G401.6 (cell line): ENCODE results near the gene RARRES2.
"Not testable (repeated sequence)": the region's sequence is repeated elsewhere in the genome, so short reads cannot be mapped to it uniquely, and the experiment has no call there.

Experiments used
- FAIRE-seq: peaks from 2 replicates; lab custom pipeline; 2012; peaks lifted over from hg19 to GRCh38; lab: Jason Lieb, UNC

The RARRES2 gene

DNA sequence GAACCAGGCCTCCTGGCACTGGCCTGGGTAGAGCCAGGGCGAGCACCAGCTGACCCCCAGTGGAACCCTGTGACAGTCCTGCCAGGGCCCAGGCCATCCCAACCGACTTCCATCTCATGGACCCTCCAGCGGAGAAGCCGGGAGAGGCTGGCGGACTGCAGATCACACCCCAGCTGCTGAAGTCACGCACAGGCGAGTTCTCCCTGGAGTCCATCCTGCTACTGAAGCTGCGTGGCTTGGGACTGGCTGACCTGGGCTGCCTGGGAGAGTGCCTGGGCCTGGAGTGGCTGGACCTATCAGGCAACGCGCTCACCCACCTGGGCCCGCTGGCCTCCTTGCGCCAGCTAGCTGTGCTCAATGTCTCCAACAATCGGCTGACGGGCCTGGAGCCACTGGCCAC, 4.7 kb downstream of the RARRES2 start:
- FAIRE-seq = no peak

DNA sequence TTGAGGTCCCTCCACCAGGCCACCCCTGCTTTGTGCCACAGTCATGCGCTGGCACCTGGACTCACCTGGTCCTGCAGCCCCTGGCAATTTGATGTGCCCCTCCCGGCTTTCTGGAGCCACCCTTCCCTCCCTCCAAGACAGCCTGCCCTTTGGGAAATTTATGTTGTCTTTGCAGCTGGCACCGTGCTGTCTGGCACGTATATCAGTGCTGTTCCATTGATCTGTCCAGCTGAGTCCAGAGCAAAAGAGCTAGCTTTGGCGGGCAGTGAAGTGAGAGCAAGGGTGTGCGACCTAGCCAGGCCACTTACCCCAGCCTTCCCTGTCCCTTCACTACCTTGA, 5.7 kb downstream of the RARRES2 start:
- FAIRE-seq = no peak

DNA sequence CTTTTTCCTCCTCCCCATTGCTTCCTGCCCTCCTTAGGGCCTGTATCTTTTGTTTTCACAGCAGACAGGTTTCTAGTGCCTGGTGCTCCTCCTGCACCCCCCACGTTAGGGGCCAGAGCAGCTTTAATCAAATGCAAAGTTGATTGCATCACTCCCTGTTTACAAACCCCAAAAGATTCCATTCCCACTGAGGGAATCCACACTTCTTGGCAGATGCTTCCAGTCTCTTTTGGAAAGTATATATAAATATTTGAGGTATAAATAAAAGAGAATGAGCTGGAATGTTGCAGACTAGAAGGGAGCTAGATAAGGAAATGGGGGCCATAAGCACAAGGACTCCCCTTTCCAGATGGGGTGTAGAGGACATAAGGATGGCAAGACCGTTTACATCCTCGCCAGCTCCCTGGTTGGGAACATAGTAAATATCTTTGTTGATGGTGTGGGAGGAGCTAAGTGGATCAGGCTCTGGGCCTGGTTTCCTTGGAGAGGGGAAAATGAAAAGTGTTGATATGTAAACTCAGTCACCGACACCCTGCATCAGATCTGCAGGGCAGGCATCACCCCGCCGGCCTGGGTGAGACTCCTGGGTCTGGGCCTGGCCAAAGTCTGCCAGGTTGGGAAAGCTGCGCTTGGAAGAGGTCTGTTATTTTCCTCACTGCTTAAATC, 6.2 kb downstream of the RARRES2 start:
- FAIRE-seq = no peak

DNA sequence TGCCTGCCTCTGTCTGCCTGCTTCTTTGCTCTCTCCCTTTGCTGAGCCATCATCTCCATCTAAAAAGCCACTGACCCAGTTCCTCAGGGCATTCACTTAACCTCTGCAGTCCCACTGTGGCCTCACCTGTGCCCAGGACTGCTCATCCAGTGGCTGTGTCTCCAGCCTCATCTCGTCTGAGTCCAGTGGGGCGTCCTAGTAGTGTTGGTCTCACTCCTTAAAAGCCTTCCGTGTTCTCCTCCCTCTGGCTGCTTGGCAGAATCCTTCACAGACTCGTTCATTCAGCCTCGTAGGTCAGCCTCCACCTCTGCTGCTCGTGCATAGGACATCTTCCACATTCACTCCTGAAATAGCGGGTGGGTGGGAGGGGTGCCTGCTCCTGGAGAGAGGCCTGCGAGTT, 7.3 kb downstream of the RARRES2 start:
- FAIRE-seq = no peak

DNA sequence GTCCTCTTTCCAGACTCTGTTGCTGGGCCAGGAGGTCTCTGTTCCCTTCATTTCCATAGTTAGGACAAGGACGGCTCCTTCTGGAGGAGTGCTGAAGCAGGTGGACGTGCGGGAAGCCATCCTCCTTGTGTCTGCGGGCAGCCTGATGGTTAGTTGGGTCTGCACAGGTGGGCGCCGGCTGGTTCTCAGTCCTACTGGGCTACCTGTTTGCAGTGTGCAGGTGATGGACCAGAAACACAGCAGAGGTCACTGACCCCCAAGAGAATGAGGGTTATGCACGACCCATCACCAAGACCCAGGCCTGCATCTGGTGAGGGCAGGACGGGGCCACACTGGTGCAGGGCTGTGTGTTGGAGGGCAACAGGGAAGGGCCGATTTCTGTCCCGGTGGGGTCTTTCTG, 7.8 kb downstream of the RARRES2 start:
- FAIRE-seq = no peak

DNA sequence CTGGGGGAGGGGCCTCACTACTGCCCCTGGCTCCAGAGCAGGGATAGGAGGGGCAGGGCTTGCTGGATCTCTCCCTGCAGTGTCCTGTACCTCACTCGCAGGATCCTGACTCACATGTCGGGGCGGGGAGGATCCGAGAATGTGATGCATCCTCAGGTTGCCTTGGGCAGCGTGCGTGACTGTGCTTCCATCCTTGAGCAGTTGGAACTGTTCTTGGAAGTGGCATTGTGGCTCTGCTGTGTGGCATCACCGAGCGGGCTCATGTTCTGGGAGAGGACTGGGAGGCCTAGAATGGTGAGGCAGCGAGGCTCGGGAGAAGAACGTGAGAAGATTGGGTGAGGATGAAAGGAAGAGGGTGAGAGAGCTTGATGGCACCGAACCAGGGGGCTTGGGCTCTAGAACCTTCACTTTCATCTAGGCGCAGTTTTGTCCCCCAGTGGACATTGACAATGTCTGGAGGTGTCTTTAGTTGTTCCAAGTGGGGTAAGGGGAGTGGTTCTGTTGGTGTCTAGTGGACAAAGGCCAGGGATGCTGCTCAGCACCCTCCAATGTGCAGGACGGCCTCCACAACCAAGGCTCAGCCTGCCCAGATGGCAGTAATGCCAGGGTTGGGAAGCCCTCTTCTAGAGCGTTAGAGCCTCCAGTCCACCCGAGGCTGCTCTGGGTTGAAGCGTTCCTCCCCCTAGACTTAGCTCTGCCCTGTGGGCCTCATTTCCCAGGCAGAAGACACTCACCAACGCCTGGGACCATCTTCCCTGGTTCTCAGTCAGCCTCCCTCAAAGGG, 8.4 kb downstream of the RARRES2 start:
- FAIRE-seq = no peak

DNA sequence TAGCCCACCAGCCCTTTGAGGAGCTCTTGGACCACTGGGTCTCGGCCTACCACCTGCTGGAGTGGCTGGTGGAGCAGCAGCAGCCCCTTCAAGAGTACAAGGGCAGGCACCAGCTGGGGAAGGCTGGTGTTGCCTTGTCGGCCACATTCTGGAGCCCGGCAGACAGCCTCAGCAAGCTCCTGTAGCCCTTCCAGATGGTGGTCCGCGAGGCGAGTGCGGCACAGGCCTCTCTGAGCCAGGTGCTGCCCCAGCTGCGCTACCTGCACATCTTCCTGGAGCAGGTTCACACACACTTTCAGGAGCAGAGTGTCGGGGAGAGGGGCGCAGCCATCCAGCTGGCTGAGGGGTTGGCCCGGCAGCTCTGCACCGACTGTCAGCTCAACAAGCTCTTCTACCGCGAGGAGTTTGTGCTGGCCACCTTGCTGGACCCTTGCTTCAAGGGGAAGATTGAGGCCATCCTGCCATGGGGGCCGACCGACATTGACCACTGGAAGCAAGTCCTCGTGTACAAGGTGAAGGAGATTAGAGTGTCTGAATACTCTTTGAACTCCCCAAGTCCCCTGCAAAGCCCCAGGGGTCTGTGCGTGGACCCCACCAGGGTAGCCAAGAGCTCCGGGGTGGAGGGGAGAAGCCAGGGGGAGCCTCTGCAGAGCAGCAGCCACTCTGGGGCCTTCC, 11.1 kb downstream of the RARRES2 start:
- FAIRE-seq = no peak

DNA sequence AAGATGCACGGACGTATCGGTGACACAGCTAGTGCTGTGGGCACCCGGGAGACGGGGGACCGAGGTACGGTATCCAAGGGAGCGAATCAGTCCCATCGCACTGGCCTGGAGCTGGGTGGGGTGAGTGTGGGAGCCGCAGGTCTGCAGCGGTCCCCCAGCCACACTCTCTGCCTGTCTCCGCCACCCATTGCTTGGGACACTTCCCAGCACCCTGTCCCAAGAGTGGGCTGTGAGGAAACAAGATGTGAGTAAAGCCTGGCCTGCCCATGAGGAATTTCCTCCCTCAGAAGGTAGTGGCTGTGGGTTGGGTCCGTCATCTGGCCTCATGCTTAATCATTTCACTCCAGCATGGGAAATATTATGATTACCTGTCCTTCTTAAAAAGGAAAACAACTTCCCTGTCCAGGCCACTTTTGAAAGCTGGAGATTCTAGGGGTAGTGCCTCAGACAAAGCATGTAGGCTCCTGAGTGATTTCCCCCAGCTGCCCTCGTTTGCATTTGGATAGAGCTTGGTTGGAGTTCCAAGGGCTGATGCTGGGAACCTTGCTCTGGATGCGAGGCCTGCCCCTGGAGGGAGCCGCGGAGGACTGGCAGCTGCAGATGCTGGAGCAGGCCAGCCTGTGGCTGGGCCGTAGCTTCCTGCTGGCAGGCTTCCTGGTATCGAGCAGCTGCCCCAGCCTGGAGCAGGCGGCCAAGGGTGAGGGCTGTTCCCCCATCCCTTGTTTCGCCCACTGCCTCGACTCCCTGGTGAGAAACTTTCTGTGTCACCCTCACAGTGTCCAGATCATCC, 11.9 kb downstream of the RARRES2 start:
- FAIRE-seq = no peak

DNA sequence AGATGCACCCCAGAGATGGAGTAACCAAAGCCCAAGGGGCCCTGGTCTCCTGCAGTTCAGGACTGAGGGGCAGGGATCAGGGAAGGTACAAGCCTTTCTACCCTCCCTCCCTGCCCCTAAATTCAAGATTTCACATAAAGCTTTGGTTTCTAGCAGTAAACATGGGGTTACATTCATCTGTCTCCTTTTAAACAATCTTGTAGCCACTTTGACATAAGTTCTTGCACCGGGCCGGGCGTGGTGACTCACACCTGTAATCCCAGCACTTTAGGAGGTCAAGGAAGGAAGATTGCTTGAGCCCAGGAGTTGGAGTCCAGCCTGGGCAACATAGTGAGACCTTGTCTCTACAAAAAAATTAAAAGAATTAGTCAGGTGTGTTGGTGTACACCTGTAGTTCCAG, 14.1 kb downstream of the RARRES2 start:
- FAIRE-seq = no peak

DNA sequence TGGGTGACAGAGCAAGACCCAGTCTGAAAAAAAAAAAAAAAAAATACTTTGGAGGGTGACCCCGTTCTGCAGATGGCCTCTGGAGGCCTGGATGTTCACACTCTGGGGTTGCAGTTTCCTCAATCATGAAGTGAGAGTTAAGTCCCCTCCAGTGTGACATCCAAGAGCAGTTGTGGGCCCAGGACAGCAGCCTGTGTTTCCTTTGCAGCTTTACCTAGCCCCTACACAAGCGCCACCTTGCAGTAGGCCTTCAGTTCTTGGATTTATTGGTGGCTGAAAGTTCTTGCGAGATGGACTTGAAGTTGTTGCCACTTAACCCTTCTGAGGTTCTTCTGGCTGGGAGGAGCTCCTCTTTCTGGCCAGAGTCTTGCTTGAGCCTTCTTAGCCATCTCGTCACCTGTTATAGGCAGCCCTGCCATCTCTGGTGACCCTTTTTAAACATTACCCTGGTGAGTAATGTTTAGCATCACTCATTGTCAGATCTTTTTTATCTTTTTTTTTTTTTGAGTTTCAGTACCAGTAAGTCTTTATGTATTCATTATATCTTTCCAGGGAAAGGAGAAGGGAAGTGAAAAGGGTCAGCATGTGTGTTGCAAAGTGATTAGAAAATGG, 14.7 kb downstream of the RARRES2 start:
- no peak for FAIRE-seq

DNA sequence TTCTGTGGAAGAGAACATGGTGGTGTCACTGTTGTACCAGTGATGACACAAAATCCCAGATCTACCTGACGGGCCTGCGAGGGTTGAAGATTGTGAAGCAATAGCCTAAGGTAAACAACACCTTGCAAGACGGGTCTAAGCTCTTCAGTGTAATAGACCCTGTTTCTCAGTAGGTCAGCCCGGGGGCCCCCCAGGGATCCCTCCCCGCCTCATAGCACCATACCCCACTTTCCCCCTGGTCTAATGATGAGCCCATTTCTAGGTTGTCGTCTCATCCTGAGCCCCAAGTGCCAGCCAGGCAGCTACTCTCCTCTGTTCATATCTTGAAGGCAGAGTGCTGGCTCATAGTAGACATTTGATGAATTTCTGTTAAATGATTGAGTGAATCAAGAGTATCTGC, 15.5 kb downstream of the RARRES2 start:
- FAIRE-seq = no peak

DNA sequence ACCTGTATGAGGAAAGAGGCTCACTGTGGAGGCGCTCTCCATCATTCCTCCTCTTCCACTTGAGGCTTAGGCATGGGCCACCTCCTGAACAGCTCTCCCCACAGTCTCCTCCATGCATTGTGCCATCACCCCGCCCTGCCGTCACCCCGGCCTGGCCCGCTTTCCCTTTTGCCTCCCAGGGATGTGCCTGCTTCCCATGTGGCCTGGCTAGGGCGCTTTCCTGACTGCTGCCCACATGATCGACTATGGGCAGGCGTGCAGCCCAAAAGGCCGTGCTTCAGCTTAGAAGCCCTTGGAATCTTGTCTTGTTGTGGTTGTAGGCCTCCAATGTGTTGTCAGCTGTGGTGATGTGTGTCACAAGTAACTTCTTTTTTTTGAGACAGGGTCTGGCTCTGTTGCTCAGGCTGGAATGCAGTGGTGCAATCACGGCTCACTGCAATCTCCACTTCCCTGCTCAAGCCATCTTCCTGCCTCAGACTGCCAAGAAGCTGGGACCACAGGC, 16.3 kb downstream of the RARRES2 start:
- FAIRE-seq = no peak

DNA sequence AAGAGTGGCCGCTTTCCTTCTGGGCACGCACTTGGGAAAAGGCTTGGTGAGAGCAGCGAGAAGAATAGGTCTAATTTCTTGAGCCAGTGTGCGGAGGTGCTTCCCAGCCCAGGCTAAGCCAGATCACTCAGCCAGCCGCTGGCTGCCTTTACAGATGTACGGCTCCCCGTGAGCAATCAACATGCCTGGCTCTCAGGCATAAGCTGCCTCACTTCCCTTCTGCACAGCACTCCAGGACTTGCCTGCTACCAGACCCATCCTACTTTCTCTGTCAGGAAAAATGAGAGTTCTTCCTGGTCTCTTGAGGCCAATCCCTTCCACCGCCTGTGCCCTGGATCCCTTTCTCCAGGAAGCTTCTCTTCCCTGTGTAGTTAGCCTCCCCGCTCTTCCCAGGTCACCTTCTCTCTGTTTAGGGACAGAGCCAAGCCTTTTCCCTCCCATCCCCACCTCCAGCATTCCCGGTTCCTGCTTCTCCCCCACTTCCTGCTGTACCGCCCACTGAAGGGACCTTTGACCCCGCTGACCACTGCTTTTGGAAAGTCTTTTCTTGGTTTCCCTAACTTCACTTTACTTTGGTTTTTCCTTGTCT, 17.0 kb downstream of the RARRES2 start:
- no peak for FAIRE-seq

DNA sequence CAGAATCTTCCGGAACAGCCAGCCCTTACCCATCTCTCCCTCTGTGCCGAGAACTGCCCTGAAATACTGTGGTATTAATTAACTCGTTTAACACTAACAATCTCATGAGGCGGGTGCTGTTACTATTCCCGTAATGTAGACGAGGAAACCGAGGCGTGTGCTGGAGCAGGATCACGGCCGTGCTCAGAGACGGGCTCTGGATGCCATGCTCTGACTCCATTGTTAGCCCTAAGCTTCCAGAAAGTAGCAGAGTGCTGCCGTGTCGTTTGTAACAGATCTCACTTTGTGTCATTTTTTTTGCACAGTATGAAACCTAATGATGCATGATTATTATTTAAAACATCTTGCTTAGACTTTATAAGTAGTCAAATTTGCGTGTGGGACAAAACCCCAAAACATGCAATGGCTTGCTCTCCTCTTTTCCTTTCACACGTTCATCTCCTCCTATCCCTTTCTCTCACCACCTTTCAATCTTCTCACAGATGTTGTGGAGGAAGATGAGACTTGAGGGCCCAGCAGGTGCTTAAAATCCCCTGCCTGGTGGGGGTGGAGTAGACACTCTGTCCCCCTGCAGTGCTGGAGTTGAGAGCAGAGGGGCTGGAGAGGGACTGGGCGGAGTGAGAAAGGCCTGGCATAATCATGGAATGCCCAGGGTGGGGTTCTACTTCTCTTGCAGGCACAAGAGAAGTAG, 17.6 kb downstream of the RARRES2 start:
- FAIRE-seq = no peak

DNA sequence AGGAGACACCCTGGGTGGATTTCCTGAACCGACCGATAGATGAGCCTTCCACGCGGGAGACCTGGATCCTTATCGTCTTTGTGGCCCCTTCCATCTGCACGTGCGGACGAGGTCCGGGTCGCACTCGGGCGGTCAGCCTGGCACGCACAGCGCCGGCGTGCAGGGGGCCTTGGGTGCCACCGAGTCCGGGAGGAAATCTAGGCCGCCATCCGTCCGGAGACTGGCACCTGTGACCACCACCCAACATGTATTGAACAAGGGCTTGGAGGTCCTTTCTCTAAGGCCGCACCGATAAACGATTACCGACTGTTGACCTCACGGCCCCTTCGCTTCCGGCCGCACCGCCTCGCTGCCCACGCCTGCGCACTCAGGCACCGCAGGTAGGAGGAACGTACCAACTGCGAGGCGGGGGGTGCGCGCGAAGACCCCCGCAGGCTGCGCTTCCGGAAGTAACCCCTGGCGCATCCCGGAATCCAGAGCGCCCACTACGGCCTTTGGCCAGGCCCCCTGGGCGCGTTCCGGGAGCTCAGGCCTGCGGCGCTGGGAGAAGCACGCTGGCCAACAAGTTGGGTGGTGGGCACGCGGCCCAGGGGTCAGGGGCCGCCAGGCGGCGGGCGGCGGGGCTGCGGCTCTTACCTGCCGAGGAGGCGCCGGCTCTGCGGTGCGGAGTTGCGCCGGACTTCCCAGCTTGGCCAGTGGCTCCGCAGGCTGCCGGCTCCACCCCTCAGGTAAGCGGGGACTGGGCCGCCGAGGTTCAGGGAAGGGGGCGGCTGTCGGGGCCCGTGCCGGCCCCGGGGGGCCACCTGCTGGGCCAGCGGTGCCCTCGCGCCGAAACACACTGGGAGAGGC, 18.4 kb downstream of the RARRES2 start, which contains the start of the genes ACTR3C and LRRC61:
ACTR3C (minus strand) TSS at position 713 of the 849 bp plus-strand sequence. CDS start 28,249 bp downstream, outside the sequence.
LRRC61 (plus strand) TSS at position 523 of the 849 bp plus-strand sequence. CDS start 13,507 bp downstream, outside the sequence.
- no peak for FAIRE-seq

DNA sequence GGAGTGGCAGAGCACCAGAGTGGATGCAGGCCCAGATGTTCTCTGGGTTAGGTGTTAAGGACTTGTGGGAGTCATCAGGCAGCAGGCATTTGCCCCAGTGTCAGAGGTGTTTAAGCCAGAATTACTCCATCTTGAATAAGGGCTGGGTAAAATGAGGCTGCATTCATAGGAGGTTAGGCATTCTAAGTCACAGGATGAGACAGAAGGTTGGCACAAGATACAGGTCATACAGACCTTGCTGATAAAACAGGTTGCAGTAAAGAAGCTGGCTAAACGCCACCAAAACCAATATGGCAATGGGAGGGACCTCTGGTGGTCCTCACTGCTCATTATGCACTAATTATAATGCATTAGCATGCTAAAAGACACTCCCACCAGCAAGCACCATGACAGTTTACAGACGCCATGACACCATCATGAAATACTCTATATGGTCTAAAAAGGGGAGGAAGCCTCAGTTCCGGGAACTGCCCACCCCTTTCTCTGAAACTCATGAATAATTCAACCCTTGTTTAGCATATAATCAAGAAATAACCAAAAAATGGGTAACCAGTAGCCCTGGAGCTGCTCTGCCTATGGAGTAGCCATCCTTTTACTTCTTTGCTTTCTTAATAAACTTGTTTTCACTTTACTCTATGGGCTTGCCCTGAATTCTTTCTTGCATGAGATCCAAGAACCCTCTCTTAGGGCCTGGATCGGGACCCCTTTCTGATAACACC, 19.2 kb downstream of the RARRES2 start:
- no peak for FAIRE-seq

DNA sequence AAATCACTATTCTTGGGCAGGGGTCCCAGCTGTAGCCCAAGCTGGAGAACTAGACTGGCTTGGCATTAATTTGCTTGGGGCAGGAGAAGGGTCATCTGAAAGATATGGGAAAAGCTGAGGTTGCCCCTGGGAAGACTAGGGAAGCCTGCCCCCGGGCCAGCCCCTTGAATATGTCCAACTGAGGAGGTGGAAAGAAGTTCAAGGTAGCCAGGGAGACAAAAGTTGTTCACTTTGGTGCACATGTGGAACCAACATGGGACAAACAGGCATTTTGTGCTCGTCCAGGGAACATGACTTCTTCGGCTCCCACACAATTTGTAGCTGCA, 19.7 kb downstream of the RARRES2 start:
- no peak for FAIRE-seq

DNA sequence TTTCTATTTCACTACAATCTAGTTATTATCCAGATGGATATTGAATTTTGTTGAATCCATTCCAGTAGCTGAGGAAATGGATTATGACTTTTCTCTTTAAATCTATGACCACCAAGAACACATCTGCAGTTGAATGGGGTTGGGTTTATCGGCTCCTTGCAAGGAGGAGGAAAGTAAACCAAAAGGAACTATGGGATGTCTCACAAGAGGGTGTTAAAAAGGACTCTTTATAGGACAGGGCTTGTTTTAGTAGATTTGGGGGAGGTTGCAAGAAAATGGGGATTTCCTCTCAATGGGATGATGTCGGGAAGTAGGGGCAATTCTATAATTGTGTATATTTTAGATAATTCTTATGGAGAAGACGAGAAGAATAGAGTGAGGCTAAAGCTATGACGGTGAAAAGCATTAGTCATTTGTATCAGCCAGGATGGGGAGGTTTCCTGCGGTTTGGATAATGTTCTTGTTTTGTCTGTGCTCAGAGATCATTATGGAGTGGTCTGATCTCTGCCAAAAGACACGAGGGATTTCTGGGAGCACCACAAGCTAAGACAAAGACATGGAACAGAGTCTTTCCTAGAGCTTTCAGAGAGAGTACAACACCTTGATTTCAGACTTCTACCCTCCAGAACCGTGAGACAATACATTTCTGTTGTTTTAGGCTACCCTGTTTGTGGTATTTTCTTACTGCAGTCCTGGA, 23.5 kb downstream of the RARRES2 start:
- FAIRE-seq = no peak

DNA sequence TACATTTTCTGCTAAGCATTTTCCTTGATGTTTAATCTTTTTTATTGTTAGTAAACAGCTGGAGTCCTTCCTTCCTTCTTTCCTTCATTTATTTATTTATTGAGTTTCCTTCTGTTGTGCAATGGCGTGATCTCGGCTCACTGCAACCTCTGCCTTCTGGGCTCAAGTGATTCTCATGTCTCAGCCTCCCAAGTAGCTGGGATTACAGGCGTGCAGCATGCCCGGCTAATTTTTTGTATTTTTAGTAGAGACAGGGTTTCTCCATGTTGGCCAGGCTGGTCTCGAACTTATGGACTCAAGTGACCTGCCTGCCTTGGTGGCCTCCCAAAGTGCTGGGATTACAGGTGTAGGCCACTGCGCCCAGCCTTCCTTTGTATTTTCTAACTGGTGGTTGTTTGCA, 24.4 kb downstream of the RARRES2 start:
- FAIRE-seq = not testable (repeated sequence)
